HG02798 (cell line): ENCODE data around the gene HDAC8.
"Not testable (repeated sequence)": the region's sequence is repeated elsewhere in the genome, so short reads cannot be mapped to it uniquely, and the experiment has no call there.

Experiments used
- ATAC-seq: cut with Tn5 transposase; IDR thresholded peaks from one replicate; pipeline ENCODE4 v1.9.1; 2021; ENCODE audit warnings: mild to moderate bottlenecking; ENCODE audit not compliant: unreplicated experiment, poor library complexity

Gene HDAC8

DNA sequence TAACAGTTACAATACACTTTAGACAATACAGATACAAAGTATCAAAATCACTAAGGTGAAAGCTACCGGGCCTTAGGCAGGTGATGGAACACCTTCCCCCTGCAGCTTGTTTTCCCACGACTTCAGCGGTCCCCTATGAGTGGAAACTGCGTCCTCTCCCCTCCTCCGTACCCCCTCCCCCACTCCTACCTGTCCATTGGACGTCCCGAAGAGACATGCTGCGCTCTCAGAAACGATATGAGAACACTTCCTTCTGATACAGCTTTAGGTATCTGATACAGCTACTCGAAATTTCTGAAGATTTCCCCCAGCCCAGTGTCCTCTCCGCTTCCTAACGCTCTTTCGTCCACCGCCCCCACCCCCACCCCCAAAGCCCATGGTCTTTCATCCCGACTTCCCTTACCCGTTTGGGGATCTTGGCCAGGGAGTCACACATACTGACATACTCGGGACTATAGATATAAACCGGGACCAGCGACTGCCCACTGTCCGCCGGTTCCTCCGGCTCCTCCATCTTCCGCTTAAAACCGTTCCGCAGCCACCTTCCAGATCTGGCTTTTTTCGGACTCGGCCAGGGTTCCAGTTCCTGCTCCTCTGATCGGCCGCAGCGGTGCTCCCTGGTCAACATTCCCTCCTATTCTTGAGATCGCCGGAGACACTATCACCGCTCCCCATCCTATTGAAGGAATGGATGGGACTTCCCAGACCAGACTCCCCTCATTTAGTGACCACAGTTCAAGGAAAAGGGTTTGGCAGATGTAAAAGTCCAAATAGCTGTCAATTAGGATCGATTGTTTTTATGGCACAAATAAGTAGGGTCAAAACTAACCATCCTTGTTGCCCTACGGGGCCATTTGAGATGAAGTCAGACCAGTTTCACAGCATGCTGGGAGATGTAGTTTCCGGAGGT, at the start of gene HDAC8:
Gene HDAC8 (minus strand): TSS at position 596 of the 910 bp plus-strand sequence. CDS start 82 bp downstream, at position 514.
- peak; percentile 98 for ATAC-seq

DNA sequence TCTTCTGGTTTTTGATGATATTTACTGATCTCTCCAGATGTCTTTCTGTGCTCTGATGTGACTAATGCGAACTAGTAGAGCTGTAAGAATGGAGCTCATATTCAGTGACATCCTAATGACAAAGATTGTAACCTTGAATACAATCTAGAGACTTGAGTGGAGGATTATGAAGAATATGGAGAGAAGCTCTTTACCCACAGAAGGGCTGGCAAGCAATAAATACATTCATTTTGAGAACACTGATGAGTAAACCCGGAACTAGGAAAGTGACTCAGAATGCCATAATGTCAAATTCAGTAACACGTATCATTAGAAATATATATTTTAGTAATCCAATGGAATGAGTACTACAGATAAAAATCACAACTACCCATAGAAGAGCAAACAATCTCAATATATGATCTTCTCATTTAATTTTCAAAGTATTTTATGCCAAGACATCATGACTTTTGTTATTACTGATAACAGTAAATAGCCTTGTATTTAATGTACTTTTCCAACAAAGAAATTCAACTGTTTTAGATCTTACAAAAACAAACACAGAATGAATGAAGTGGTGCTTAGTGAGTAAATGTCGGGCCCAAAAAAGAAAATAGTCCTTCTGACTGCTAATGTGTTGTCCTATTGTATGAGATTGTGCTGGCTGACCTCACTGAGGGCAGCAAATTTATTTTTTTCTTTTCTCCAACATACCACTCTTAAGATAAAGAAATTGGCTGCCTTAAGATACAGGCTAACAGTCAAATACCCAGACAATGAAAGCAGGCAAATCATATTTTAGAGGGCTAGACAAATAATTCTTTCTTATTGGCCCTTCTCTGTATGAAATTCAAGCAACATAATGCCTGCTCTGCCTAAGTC, 49.2 kb upstream of the HDAC8 start:
- peak; percentile 76 for ATAC-seq

DNA sequence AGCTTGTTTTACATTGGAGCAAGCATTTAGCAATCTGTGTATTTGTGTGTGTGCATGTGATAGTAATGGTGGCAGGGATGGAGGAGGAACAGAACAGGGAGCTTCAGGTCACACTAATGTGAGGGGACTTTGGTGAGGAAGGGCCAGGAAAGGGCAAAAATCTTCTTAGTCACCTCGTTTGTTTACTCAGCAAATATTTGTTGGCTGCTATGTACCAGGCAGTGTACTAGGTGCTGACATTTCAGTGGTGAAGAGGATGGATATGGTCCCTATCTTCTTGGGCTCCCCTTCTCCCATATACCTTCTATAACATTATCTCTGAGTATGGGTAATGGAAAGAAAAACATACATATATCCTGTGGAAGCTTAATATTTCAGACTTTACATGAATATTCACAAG, 48.5 kb upstream of the HDAC8 start:
- peak; percentile 6 for ATAC-seq

DNA sequence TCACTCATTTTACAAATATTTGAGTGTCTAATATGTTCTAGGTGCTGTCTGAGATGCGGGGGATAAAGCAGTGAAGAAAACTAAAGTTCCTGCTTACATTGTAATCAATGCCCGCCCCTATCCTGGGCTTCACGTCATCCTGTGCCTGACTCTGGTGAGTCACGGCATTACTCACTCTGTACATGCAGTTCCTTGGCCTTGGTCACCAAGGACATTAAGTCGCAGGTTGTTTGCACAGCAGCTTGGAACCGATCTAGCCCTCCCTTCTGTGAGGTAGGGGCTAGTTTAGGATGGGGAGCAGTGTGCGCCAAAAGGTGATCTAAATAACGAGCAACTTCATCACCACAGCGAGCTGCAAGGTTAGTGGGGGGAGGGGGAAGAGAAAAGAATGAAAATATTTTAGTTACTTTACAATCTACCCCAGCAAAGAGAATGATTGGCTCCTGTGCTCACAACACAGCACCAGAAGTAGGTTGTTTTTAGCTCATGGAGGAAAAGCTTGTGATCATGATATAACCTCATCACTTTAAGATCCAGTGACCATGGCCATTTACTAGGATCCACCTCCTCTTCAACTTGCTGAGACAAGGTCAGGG, 48.0 kb upstream of the HDAC8 start:
- ATAC-seq, result no peak

DNA sequence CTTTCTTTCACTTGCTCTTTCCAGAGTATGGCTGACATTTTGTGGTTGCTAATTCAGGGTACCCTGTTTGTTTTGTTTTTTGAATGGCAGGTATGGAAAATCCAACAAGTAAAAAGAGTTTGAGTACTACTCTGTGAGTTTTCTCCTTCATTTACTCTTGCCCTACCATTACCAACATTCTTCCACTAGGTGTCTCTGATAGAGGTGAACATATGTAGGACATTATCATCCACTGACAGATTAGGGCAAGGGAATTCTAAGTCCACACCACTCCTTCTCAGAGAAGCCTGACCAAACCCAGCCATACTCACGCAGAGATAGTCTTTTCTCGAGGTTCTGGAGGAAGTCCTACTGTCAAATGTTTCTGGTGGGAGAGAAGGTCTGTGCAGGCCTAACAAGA, 36.7 kb upstream of the HDAC8 start:
- no peak for ATAC-seq

DNA sequence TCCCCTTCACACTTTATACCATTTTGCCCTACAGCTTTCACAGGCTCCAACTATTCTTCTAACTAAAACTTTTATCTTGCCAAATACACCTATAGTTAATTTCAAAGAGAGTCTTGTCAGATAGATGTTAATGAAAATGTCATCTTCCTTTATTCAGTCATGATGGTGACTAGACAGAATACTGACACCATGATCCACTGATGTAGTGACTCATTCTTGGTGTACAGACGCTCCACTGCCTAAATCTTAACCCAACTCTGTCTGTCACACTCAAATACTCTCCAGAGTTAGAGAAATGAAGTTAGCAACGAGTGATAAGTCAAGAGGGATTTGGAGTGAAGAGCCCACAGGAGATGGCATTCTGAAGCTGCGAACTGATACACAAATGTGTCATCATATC, 32.1 kb upstream of the HDAC8 start:
- no peak for ATAC-seq

DNA sequence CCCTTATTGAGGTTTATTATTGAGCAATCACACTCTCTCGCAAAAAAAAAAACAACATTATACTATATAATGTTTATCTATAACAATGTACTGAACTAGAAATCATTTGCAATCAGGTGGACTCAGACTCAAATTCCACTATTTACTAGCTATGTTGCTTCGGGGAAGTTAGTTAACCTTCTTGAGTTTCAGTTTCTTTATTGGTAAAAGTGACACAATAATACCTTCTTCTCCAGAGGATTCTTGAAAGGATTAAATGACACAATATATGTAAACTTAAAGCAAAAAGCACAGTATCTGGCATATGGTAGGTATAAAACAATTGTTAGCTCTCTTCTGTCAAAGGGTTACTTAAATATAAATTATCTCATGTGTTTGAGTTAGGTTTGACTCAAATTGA, 31.5 kb upstream of the HDAC8 start:
- ATAC-seq, result no peak

DNA sequence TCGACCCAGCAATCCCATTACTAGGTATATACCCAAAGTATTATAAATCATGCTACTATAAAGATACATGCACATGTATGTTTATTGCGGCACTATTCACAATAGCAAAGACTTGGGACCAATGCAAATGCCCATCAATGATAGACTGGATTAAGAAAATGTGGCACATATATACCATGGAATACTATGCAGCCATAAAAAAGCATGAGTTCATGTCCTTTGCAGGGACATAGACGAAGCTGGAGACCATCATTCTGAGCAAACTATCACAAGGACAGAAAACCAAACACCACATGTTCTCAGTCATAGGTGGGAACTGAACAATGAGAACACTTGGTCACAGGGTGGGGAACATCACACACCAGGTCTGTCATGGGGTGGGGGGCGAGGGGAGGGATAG, 18.4 kb upstream of the HDAC8 start:
- ATAC-seq, result not testable (repeated sequence)

DNA sequence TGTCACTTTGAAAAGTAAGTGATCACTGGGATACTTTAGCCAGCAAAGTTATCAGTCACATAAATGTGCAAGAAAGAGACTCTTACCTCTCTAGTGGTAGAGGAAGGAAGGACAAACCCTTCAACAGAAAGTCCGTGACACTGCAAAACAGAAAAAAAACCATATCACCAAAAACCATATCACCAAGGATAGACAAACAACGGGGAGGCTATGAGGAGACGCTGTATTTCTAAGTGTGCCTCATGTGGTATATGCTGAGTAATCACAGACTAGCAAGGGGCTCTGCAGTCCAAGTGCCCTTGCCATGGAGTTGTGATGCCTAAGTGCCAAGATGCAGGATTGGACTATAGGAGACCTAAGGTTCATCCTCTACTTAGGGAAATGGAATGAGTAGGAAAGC, 11.5 kb upstream of the HDAC8 start:
- ATAC-seq, result no peak

DNA sequence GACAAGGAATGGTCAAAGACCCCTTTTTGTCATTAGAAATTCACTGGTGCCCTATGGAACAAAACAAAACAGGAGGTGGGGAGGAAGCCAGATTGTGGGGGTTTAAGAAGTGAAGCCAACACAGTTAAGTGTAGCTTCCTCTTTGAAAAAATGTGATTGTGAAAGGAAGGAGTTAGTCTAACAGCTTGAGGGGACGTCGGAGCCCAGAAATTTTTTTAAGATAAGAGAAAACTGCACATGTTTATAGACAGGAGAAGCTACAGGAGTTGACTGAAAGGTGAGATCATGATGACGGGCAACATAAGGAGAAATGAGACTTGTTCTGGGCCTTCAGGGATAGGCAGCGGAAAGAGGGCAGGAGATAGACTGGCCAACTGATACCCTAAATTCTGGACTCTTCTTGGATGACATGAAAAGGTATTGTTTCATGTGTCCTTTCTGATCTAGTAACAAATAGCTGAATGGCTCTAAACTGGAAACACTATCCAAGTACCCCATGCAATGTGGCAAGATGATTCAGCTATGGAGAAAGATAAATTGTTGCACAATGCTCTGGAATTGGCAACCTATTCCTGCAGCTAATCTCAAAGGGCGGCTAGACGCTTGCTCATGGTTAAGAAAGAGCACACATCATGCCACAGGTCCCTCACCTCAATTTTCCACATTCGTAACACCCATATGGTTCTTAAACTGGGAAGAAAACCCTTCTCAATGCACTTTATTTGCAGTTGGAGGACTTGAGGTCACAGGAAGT, 3.7 kb upstream of the HDAC8 start:
- ATAC-seq, result no peak

DNA sequence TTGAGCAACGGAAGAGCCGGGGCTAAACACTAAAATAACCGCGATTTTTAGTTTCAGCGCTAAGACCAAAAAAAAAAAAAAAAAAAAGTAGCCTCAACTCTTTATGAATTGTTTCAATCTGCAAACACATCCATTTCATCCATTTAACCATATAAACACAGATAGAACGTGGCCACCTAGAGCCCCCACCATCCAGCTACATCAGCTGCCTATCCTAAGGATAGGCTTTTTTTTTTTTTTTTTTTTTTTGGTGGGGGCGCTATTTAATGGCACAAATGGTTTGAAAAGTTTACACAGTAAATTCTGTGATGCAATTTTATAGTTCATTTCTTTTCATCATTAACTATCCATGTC, 492 bp upstream of the HDAC8 start:
- peak; percentile 21 for ATAC-seq

DNA sequence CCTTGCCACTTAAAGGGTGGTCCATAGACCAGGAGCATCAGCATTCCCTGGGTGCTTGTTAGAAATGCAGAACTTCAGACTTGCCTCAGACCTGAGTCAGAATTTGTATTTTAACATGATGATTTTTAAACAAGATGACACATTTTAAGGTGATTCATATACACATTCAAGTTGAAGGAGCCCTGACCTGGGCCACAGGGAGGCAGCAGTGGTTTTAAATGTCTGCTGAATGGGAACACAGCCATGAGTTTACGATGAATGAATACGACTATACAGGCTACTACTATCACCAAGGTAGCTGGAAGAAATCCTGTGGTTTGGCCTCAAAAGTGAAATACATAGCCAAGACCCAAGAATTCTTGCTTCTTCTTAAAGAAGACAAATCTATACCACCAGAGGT, 2.9 kb downstream of the HDAC8 start:
- no peak for ATAC-seq

DNA sequence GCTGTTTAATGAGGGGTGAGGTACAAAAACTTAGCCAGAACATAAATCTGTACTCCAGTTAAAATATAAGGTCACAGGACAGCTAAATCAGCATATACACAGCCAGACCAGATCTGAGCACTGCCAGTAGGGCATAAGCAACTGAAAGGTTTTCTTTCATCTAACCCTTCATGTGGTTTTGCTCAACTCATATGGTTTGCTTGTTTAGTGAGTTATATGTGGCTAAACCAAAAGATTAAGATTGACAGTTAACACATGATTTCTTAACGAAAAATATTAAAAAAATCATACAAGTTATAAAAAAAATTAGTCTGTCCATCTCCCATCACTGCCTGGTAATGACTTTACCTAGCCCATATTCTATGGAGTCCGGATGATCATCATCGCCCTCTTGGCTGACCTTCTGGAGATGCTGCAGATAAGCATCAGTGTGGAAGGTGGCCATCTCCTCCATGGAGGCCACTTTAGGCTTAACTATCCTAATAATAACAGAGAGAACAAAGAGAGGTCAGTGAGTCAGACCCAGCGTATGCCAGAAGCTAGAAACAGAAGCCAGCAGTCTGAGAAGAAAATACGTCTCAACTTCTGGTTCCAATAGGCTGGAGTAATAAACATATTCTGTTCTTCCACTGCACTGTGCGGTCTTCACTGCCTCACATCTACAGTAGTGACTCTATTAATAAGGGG, 4.1 kb downstream of the HDAC8 start:
- no peak for ATAC-seq

DNA sequence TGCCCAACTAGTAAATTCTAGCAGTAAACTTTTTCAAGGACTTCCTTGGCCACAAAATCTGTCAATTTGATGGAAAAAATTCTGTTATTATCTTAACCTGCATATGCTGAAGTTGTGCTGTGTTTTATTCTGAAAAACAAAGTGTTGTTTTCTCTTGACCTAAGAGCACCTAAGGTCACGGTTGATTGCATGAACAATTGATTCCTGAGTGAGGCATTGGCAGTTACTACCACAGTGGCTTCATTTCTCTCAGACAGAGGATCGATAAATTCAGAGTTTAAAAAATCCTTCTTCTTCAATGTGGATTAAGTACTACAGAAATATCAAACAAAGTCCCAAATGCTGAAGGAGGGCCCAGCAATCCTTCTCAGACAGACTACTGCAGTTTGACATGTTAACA, 6.2 kb downstream of the HDAC8 start:
- no peak for ATAC-seq

DNA sequence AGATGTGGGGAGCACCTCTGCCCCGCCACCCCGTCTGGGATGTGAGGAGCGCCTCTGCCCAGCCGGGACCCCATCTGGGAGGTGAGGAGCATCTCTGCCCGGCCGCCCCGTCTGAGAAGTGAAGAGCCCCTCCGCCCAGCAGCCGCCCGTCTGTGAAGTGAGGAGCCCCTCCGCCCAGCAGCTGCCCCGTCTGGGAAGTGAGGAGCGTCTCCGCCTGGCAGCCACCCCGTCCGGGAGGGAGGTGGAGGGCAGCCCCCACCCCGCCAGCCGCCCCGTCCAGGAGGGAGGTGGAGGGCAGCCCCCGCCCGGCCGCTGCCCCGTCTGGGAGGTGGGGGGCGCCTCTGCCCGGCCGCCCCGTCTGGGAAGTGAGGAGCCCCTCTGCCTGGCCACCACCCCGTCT, 13.0 kb downstream of the HDAC8 start:
- not testable (repeated sequence) for ATAC-seq

DNA sequence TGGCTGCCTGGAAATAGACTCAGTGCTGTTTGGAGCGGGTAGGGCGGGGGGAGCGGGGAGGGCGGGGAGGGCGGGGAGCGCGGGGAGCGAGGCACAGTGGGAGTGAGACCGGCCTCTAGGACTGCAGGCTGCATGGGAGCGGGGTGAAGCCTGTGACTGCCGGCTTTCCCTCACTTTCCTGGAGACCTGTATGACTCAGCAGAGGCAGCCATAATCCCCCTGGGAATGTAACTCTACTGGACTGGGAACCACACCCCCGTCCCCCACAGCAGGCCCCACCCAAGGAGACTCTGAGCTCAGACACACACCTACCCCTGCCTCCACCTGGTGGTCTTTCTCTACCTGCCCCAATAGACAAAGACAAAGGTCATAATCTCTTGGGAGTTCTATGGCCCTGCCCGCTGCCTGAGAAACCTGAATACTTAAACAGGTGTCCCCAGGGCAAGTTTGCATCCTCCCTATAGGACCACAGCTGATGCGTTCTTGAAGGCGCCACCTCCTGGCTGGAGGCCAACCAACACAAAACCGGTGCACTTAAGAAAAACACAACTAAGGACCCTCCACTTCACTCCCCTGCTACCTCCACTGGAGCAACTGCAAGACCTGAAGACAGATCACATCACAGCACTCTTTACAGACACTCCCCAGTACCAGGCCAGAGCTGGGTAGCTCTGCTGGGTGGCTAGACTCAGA, 18.0 kb downstream of the HDAC8 start:
- ATAC-seq, result no peak

DNA sequence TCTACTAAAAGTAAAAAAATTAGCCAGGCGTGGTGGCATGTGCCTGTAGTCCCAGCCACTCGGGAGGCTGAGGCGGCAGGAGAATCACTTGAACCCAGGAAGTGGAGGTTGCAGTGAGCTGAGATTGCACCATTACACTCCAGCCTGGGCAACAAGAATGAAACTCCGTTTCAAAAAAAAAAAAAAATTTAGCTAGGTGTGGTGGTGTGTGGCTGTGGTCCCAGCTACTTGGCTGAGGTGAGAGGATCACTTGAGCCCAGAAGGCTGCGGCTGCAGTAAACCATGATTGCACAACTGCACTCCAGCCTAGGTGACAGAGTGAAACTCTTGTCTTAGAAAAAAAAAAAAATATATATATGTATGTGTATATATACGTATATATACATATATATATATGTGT, 20.2 kb downstream of the HDAC8 start:
- ATAC-seq, result not testable (repeated sequence)

DNA sequence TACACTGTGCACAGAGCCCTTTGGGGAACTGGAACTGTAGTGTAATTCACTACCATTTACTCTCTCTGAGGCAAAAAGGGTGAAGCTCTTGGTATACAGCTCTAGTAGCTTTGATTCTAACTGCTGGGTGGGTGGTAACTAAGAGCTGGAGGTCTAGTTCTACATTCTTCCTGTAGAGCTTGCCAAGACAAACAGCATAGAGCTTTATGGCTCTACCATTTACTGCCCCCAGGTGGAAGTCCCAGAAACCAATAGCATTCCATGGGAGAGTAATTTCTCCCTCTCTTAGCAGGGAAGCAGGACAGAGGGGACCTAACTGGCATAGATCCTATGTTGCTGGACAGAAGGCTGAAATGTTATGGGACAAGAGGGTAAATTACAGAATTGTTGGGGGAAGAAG, 26.7 kb downstream of the HDAC8 start:
- no peak for ATAC-seq

DNA sequence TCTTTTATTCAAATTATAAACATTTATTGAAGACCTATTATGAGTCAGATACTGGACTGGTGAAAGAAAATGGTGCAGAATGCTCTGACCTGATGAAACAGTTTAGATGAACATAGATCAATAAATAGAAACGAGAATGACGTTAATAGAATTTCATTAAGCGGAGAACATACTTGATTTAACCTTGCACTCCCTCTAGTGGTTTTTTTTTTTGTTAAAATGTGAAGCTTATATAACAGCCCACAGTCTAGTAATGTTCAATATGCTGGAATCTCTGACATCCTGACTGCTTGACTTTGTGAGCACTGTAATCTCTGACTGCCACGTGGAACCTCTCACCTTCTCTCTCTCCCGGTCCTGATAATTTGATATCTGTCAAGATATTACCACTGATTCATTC, 32.3 kb downstream of the HDAC8 start:
- no peak for ATAC-seq
